HG03460 (cell line): ENCODE data around the gene AMFR.
A peak's percentile ranks its signal among the peaks of the same experiment; 100 is the strongest.

Experiments used
- ATAC-seq: cut with Tn5 transposase; IDR thresholded peaks from one replicate; pipeline ENCODE4 v1.9.1; 2021; ENCODE audit not compliant: unreplicated experiment

The AMFR gene

DNA sequence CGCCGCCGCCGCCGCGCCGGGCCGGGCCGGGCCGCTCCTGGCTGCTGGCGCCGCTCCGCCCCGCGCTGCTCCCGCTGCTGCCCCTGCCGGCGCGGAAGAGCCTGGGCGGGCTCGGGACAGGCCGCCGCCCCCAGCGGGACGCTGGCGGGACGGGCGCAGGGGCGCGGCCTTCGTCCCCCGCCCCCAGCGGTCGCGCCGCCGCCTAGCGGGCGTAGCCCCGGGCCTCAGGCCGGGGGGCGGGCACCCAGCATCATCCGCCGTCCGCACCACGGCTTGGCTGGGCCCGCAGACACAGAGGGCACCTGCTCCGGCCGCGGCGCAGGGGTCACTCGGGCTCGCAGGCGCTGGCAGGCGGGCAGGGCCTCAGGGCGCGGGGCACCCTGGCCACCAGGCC, at the start of gene AMFR:
TSS of gene AMFR (minus strand) at position 107 of the 394 bp plus-strand sequence. CDS start 218 bp downstream, outside the sequence.
- peak; percentile 76 for ATAC-seq

DNA sequence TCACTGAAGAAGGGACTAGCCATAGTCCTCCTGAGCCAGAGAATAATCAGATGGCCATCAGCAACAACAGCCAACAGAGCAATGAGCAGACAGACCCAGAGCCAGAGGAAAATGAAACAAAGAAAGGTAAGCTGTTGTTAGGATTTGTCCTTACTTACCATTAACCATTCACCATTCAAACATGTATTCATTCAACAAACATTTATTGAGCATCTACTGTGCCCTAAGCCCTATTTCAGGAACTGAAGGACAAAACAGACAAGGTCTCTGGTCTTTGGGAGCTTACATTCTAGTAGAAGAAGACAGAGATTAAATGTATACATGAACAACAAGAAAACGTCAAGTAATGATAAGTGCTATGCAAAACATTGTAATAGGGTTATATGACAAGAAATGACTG, 45.3 kb upstream of the AMFR start:
- no peak for ATAC-seq

DNA sequence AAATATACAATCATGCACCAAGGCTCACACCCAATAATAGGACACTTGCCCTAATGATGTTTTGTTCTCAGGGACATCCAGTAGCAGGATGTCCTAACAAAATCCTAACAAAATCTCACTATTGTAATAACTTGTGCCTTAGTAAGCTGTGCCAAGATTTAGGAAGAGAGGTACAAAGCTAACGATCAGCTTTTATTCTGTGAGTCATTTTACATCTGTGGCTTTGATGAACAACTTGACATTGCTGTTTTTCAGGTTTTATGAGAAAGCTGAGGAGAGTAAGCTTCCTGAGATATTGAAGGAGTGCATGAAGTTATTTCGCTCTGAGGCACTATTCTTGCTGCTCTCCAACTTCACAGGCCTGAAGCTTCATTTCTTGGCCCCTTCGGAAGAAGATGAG, 44.9 kb upstream of the AMFR start:
- ATAC-seq, result no peak

DNA sequence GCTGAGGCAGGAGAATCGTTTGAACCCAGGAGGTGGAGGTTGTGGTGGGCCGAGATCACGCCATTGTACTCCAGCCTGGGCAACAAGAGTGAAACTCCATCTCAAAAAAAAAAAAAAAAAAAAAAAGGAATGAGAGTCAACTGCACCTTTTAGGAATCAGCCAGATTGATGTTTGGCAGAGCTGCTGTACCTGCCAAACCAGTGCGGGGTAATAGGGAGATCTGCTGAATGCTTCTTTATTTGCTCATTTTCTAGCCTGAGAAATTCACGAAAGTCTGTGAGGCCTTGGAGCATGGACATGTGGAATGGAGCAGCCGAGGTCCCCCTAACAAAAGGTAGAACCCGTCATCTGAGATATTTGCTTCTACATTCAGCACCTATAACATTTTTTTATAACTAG, 44.4 kb upstream of the AMFR start:
- no peak for ATAC-seq

DNA sequence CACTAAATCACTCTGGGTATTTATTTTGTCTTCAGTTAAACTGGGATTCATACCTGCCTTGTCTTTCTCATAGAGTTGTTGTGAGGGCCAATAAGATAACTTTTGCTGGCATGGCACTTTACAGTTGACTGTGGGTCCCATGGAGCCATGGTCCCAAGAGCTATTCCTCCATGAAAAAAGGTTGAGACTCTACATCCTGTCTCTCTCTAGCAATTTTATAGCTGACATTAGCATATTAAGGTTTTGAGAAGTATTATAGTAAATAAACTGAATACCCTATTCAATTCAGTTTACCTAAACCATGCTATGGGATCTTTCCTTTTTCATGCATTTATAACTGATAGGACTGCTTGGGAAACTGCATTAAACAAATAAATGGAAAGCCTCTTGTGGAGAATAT, 43.5 kb upstream of the AMFR start:
- no peak for ATAC-seq

DNA sequence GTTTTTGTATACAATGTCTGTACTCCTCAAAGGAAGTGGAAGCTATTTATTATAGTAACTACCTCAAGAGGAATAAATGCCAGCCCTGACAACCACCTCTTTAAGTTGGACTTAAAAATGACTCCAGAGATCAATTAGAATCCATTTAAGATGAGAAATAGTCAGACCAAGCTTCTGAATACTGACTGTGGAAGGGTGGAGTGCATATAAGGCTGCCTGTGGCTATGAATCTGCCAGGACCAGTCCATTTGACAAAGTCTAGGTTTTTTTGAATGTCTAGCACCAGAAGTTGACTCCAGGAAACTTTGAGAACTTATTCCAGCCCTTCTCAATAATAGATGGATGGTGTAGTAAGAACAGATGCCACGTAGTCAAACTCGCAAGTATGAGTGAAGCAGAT, 41.0 kb upstream of the AMFR start:
- ATAC-seq, result no peak

DNA sequence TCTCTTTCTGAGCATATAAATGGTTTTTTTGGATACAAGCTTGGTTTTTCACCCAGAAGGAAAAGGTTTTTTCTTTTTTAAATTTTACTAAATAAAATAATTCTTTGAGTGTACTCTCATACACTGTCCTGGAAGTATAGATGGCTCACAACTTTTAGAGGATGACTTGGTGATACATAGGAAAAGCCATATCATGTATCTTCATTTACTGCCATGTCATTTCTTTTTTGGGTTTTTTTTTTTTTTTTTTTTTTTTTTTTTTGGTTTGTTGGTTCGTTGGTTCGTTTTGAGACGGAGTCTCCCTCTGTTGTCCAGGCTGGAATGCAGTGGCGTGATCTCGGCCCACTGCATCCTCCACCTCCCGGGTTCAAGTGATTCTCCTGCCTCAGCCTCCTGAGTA, 37.8 kb upstream of the AMFR start:
- no peak for ATAC-seq

DNA sequence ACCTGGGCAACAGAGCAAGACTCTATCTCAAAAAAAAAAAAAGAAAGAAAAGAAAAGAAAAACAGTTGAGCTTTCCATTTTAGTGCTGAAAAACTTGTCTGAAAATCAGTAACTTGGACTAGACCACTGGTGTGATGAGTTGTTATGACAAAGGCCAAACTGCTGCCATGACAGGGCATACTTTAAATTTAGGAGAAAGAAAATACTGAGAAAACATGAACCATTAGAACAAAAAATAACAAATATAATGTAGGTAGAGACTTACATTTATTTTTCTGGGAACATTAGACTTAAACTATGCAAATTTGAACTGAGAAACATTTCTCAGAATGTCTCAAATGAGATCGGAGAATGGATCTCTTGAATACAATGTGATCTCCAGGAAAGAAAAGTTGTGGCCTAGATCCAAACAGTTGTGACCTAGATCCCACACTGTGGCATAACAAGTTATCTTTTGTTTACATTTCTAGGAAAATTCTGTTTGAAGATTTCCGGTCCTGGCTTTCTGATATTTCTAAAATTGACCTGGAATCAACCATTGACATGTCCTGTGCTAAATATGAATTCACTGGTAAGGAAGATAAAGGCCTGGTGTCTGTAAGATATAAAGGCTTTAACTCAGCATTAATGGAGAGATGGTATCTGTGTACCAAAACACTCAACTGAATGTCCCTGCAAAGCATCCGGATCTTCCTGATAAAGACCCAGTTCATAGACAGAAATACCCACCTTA, 36.9 kb upstream of the AMFR start:
- ATAC-seq, result no peak

DNA sequence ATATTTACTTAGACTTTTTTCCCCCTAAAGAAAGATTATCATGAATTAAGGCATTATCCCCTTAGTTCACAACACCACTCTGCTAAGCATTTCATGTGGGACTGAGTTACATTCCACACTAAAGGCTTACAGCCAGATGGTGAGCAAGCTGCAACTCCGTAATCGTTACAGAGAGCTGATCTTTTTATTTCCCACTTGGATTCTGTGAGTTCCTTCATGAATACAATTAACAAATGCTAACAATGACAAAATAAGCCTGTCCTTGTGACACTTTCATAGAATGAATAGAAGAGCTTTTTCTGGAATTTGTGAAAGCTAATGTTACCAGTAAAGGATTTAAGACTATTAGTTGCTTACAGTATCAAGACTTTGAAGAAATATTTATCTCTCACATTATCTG, 34.8 kb upstream of the AMFR start:
- ATAC-seq, result no peak

DNA sequence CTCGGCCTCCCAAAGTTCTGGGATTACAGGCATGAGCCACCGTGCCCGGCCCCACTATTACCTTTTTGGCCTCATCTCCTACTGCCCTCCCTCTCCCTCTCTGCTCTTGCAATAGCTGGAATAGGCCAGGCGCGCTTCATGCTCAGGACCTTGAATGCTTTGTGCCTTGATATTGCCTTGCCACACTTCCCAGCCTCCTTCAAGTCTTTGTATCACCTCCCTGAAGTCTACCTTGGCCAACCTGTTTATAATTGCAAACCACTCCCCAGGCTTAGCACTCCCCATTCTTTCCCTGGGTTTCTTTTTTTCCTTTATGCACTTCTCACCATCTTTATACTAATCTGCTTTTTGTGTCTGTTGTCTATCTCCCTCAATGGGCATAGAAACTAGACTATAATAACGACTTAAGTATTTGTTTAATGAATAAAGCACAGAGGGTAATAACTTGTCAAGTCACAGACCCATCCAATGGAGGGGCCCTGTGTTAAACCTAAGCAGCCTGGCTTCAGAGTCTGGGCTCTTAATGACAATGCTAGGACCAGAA, 32.7 kb upstream of the AMFR start:
- ATAC-seq, result no peak

DNA sequence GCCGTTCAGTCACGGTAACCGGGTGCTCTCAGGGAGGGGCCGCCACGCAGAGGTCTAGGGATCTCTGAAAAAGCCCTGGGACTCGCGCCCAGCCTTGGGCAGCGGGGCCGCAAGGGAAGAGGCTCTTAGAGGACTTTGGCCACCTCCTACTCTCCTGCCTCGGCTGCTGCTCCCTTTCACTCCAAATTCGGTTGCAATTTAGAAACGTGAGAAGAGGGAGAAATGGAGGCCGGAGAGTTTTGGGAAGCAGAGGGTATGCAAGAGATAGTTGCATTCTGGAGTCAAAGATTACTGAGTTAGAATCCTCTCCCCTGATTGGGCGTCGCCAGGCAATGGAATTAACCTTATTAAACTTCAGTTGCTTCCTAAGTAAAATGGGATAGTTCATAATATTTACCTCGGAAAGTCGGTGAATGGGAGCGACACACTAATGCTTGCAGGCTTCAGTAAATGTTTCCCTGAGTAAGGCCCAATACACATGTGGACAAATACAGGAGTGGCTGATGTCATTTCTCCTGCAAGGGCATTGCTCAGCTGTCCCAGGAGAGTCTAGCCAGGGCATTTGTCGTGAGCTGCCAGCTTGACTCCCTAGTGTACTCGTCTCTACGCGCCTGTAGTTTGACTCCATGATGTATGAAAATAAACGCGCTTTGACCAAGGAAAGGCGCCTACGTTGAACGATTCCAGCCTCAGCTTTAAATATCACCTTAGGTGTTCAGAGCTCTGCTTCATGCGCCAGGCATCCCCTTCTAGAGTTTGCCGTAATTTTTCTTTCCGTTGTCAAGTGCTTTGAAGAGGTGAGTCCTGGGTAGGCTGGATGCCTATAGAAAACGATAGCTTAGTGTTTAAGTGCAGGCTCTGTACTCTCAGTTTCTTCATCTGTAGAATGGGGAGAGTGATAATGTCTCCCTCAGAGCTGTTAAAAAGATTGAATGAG, 26.7 kb upstream of the AMFR start:
- peak; percentile 33 for ATAC-seq

DNA sequence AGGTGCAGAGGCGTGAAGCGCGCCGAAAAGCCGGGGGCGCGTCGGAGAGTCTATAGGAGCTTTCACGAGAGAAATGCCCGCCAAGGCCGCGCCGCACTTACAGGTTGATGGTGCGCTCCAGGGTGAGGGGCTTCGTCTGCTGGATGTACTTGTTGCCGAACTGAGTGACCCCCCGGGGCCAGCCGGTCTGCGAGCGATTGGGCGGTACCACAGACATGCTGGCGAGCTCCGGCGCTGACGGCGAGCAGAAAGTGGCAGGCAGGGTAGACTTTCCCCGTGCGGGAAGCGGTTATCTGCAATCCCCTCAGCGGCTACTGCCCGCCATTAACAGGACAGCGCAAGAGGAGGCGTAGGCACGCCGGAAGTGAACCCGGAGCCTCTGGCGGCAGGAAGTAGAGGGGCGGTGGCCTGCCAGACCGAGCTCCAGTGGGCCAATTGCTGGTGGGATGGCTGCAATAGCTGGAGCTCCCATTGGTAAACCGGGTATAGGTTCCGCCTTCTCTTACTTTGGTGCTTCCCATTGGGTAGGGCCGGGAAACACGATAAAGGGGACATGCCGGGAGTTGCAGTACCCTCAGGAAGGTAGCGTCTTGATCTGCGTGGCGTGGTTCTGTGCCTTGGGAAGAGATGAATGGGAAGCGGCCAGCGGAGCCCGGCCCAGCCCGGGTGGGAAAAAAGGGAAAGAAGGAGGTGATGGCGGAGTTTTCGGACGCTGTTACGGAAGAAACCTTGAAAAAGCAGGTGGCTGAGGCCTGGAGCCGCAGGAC, 25.8 kb upstream of the AMFR start, which contains the start of the genes NUDT21 and OGFOD1:
TSS of gene NUDT21 (minus strand) at position 347 of the 767 bp plus-strand sequence. CDS start at position 217, 130 bp downstream.
TSS of gene OGFOD1 (plus strand) at position 569 of the 767 bp plus-strand sequence. CDS start at position 628, 59 bp downstream.
- ATAC-seq, result peak; percentile 97

DNA sequence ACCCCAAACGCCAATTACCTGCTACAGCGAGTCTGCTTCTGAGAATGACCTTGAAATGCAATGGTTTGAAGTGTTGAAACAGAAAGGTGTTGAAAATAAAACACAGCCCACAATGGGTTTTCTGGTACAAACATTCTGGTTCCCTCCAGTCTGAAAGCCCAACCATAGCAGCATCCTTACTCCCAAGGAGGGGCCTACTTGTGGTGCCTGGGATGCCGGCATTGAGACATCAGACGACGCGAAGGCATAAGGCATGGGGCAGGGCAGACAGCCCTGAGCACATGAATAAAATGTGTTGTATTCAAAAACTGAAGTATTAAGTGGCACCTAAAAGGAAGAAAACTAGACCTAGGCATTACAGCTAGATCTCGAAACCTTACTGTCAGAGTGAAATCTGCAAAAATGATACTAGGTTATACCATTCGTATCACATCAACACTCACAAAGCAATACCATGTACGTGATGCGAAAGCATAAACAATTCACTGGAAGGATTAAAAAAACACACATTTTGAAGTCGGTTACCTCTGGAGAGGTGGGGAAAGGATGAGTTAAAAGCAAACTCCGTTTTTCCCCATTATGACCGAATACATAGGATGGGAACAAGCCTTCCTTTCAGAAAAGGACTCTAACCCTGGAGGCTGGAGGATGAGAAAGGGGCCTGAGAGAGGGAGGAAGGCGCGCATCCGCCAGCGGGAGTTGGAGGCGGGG, 25.1 kb upstream of the AMFR start:
- no peak for ATAC-seq

DNA sequence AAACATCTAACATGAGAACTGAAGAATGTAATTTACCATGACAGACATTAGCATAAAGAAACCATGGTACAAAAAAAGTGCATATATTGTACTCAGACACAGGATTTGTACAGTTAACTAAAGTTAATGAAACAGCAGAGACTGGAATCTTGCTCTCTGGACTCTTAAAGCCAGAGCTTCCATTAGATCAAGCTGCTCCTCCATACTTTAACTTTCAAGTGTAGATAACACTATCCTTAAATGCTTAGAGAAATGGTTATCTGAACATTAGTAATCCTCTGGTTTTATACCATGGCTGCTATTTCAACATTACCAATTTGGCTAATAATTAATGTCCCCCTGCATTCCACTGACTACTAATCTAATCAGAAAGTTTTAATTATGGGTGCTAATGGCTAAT, 22.7 kb upstream of the AMFR start:
- ATAC-seq, result no peak

DNA sequence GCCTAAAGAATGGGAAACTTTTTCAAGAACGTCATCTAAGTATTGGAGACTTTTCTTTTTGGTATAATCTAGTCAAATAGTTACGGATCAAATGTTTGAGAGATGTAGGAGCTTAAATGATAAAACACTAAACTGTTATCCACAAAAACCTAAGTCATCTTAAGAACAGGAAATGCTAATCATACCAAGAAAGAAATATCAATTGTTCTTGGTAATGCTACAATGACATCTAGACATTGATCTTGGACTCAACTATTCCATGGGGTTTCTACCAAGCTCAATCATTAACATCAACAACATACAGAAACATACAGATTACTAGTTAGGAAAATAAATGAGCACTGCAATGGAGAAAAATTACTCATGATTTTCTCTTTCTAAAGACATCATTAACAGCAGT, 21.9 kb upstream of the AMFR start:
- no peak for ATAC-seq

DNA sequence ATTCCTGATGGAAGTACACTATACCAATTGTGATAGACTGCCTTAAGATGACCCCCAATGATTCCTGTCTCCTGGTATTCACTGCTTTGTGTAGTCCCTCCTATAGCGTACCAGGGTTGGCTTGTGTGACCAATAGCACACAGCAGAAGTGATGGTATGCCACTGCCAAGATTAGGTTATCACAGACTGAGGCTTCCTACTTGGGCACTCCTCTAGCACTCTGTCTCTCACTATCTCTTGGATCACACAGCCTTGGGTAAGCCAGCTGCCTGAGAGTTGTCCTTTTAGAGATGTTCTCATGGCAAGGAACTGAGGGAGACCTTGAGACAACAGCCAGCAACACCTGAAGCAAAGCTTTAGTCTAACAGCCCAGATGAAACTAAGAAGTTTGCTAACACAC, 12.7 kb upstream of the AMFR start:
- ATAC-seq, result no peak

DNA sequence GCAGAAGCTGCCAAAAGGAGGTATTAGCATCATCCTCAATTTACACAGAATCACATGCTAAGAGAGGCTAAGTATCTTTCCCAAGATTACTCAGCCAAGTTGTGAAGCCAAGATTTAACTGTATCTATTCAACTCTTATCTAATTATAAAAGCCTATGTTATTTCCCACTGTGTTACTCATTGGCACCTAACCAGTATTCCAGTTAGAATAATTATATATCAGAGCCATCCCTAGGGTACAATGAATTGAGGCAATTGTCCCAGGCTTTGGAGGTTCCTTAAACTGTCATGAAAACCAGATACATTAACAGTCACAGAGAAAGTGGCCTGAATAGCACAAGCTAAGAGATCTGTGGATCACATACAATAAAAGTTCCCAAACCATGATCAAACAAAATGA, 10.9 kb upstream of the AMFR start:
- no peak for ATAC-seq

DNA sequence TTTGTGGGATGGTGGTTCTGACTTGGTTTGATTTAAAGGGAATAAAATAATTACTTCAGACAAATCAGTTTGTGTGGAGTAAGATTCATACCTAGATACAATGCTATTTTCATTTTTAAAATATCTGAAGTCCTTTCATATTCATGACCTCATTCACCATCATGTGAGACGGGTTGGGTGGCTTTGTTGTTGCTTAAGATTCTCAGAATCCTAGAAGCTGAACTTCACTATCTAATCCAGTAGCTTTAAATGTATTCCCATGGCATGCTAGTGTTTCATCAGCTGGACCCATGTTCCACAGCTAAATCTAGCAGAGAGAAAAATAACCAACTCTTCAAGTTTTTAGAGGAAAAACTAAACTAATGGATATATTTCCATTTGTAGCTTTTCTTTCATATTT, 2.7 kb upstream of the AMFR start:
- ATAC-seq, result no peak

DNA sequence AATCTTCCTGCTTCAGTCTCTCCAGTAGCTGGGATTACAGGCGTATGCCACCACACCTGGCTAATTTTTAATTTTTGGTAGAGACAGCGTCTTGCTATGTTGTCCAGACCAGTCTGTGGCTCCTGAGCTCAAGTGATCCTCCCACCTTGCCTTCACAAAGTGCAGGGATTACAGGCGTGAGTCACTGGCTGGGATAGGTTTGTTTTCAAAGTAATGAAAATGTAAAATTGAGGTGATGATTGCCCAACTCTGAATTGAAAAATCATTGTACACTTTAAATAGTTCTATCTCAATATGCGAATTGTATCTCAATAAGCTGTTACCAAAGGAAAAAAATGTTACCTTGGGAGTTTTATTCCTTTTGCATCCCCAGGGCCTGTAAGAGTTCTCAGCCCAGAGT, 1.2 kb upstream of the AMFR start:
- no peak for ATAC-seq

DNA sequence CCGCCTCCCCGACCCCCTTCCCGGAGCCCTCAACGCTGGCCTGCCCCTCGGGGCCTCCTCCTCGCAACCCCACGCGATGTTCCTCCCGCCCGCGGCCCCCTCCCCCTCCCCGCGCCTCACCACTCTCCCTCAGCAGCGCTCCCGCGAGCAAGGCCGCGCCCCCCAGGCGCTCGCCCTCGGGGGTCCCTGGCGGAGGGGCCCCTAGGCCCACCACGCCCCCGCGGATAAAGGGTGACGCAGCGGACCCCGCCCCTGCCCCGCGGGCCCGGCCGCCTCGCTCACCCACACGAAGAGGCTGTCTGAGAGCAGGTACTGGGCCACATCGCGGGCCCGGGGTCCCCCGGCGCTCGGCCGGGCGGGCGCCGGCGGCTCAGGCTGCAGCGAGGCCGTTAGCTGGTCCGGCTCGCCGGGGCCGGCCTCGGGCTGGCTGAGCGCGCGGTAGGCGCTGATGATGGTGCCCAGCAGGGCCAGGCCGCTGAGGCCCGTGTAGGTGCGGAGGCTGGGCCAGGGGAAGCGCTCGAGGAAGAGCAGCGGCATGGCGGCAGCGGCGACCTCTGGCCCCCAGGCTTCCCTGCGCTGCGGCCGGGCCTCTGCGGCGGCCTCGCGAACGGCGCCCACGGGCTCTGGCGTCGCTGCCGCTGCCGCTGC, 430 bp downstream of the AMFR start:
- ATAC-seq, result peak; percentile 28
